Epithelial cell of prostate (primary cell): ENCODE measurements around the gene IRAK3.

Source experiments
- DNase-seq: peaks from one replicate; pipeline ENCODE4 v3.0.0-alpha.2; 2011; ENCODE audit warnings: low read depth, low spot score
- H3K27ac ChIP-seq: fragments of 450-650 bp; 2 replicates; pipeline ENCODE4 v1.5.1; 2017; ENCODE audit warnings: mild to moderate bottlenecking

Gene IRAK3

DNA sequence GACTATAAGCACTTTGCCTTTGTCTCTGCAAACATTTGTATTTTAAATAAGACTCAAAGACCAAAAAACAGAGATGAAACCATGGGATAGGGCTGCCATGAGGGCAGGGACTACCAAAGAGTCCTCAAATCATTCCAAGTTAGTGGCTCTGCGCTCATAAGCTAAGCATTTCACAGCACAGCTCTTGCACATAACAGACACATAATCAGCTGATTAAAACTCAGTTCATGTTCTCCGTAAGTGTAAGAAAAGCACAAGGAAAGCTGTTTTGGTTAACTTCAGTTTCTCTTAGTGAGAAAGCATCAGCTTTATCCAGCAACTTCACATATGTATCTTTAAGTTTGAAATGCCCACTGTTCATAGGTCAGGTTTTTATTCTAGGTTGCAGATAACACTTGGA, 54.9 kb downstream of the IRAK3 start:
- no peak overlapping the region for H3K27ac ChIP-seq
- no peak for DNase-seq

DNA sequence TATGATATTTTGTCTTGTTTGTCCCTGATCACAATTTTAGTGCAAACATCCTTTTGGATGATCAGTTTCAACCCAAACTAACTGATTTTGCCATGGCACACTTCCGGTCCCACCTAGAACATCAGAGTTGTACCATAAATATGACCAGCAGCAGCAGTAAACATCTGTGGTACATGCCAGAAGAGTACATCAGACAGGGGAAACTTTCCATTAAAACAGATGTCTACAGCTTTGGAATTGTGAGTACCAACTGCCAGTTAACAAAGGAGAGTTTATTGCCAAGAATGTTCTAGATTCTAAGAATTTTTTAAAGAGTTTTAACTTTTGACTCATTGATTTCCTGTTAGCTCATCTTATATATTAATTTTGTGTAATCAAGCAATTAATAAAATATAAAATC, 55.4 kb downstream of the IRAK3 start:
- H3K27ac ChIP-seq: no peak overlapping the region
- no peak for DNase-seq

DNA sequence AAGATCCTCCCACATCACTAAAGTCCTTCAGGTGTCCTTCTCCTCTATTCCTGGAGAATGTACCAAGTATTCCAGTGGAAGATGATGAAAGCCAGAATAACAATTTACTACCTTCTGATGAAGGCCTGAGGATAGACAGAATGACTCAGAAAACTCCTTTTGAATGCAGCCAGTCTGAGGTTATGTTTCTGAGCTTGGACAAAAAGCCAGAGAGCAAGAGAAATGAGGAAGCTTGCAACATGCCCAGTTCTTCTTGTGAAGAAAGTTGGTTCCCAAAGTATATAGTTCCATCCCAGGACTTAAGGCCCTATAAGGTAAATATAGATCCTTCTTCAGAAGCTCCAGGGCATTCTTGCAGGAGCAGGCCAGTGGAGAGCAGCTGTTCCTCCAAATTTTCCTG, 58.7 kb downstream of the IRAK3 start:
- DNase-seq: no peak
- no peak overlapping the region for H3K27ac ChIP-seq

DNA sequence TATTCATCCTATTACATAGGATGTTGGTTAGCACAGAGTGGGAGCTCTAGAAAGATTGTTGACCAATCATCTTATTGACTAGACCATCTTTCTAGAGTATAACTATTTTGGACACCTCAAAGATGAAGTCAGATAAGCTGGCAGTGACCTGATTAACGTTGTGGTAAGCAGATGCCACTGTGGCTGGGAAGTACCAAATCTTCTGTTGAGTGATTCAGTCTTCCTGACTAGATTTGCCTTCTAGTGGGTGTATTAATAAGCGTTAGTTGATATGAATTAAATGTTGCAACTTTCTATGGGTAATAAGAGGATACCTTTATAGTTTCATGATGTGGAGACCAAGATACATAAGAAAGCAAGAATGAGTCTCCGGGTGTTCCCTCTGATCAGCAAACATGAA, 62.0 kb downstream of the IRAK3 start:
- no peak overlapping the region for H3K27ac ChIP-seq
- no peak for DNase-seq

DNA sequence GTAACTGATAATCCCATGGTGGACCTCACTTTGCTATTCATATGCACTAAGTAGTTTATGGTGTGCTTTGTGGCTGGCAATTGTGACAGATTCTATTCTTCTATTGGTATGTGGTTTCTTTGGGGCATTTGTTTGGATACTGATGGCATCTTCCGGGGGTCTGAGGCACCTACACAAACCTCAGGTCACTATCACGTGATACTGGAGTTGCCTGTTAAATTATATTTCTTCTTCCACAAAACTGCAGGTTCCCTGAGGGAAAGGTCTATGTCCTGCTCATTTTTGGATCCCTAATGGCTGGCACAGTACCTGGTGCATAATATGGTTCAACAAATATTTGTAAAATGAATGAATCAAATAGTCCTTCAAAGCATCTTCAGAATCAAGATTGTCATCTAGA, 63.8 kb downstream of the IRAK3 start:
- DNase-seq: no peak
- H3K27ac ChIP-seq: no peak overlapping the region

DNA sequence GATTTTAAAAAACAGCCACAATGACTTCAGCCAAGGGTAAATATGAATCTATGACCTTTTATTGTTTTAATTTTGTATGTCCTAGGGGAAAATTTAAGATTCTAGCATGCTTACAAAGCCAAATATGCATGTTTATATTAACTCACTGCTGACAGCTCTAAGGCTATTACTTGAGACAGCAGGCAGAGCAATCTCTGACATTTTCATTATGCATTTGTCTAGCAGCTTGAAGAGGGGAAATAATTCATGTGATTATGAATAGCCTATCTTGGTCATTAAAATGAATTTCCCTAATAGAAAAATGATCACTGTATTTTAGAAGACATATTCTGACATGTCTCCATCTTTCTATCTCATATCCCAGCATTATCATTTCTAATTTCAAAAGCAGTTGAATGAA, 66.7 kb downstream of the IRAK3 start:
- no peak overlapping the region for H3K27ac ChIP-seq
- no peak for DNase-seq

DNA sequence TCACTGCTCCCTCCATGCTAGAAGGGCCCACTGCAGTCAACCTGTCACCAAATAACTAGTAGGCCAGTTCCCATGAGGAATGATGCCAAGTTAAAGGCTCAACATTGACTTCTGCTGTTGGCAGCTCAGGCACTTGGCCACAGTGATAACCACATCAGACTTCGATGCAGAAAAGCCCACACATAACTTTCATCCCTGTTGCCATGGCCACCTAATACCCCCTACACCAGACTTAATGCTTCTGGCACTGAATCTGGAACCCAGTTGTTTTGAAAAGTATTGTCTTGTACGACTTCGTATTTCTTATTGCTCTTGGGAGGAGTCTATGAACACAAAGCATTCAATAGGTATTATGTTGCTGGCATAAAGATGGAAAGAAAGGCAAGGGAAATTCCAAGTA, 69.0 kb downstream of the IRAK3 start:
- no peak overlapping the region for H3K27ac ChIP-seq
- no peak for DNase-seq

DNA sequence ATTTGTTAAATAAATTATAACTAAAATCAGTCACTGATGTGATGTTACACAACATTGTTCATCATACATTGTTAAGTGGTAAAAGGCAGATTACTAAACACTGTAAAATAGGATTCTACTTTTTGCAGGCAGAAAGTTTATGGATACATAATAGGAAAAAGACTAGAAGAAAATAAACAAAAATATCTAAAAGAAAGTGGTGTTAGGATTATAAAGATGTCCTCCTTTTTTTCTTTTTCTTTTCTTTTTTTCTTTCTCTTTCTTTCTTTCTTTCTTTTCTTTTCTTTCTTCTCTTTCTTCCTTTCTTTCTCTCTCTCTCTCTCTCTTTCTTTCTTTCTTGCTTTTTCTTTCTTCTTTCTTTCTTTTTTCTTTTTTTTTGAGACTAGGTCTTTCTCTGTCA, 73.7 kb downstream of the IRAK3 start:
- DNase-seq: no peak
- H3K27ac ChIP-seq: no peak overlapping the region

DNA sequence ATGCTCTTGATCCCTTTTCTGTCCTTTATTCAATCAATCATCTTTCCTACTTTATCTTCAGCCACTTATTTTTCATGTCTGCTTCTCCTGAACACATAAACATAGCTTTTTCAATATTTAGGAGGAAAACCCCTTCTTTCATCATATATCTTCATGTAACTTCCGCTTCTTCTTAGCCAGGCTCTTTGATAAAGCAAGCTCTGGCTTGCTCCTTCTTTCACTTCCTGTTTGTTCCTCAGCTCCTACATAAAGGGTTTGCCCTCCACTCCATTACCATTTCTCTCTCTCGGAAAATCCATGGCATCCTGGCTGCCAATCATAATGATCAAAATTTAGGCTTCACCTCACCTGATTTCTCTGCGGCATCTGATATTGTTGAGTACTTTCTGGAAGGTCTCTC, 79.5 kb downstream of the IRAK3 start:
- DNase-seq: no peak
- no peak overlapping the region for H3K27ac ChIP-seq

DNA sequence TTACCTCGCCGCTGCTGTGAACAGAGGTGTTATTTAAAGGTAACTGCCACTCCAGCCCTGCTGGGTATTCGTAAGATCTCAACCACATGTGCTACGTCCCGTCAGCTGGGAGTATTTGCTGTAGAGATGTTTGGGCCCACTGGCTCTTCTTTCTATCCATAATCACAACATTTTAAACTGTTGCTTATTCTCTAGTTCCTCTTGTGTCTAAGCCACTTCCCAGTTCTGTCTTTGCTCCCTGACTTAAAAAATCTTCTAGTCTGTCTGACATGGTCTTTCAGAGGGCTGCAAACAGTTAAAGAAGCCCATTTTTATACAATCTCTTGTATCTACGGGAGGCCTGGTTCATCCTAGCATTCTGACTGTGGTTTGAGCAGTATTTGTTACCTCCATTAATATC, 80.1 kb downstream of the IRAK3 start:
- DNase-seq: no peak
- H3K27ac ChIP-seq: no peak overlapping the region

DNA sequence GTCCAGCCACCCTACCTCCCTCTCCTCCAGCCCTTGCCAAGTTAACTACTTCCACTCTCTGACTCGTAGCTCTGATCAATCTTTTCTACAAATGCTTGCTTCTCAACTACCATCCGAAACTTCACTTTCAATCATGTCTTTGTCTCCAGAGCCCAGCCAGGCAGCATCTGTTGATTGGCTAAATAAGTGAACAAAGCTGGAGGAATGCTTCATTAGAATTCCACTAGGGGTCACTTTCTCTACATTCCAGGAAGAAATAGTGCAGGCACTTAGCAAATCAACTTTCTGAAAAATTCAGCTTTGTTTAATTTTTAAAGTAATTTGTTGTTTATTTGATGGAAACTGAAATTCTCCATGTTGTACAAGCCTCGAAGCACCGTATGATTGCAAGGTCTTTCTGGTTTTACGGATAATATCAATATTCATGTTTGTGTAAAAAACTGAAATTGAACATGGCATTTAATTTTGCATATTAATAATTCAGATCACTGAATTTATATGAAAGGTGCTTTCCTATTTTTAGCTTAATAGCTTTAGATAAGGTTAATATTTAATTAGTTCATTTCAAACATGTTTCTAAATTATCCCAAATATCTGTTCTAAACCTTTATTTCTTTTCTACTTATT, 80.9 kb downstream of the IRAK3 start:
- DNase-seq: no peak
- H3K27ac ChIP-seq: no peak overlapping the region

DNA sequence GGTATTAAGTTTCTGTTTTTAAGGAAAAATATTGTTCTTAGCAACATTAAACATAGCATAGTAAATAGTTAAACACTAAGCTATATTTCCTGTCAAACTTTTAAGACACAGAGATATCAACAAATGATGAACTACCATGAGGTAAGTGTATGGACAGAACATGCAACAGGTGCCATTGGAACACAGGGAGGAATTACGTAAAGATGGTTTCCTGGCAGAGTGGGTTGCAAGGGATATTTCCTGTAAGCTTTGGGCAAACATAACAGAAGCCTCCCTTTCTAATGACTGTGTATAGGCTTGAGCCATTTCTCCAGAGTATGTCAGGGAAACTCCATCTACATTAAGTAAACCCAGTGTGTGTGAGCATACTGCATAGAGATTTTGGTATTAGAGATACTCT, 81.6 kb downstream of the IRAK3 start:
- no peak for DNase-seq
- H3K27ac ChIP-seq: no peak overlapping the region

DNA sequence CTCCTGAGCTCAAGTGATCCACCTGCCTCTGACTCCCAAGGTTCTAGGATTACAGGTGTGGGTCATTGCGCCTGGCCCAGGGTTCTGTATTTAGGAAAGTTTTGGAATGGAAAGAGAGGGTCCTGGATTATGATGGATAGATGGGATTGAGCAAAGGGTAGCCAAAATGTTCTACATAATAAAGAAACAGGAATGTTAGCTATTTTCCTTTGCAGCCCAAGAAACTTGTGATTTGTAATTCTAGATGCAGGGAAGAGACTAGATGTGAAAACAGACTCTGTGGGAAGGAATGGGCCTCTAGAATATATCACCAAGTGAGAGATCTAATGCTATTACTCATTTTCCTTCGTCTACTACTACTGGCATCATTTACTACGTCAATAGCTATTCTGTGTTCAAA, 83.6 kb downstream of the IRAK3 start:
- no peak for DNase-seq
- H3K27ac ChIP-seq: no peak overlapping the region

DNA sequence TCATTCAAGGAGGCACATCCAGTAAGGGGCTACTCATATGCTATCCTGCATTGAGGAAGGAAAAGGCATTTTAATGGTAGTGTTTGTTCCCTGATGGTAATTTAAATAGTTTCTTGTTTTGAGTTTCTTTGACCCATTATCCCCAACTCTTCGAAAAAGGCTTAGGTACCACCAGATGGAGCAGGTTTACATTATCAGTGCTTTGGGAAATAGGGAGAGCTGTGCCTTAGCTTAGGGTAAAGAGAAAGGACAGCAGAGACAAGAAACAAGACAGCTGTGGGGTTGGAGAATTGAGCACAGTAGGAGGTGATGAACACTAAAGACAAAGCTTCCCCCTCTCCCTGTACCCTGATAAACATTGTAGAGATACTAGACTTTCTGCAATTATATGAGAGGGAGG, 84.1 kb downstream of the IRAK3 start:
- no peak for DNase-seq

DNA sequence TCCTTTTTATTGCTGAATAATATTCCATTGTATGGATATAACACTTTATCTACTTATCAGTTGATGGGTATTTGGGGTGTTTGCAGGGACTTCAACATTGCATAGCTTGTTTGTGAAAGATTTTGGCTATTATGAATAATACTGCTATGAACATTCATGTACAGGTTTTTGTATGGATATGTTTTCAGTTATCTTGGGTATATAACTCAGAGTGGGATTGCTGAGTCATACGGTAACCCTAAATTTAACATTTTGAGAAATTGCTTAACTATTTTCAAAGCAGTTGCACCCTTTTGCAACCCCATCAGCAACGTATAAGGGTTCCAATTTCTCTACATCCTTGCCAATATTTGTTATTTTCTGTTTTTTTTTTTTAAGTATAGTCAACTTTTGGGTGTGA, 86.0 kb downstream of the IRAK3 start:
- DNase-seq: no peak
- H3K27ac ChIP-seq: no peak overlapping the region

More for the DNA sequence above, 84.1 kb downstream of the IRAK3 start:
- H3K27ac ChIP-seq: no peak overlapping the region

DNA sequence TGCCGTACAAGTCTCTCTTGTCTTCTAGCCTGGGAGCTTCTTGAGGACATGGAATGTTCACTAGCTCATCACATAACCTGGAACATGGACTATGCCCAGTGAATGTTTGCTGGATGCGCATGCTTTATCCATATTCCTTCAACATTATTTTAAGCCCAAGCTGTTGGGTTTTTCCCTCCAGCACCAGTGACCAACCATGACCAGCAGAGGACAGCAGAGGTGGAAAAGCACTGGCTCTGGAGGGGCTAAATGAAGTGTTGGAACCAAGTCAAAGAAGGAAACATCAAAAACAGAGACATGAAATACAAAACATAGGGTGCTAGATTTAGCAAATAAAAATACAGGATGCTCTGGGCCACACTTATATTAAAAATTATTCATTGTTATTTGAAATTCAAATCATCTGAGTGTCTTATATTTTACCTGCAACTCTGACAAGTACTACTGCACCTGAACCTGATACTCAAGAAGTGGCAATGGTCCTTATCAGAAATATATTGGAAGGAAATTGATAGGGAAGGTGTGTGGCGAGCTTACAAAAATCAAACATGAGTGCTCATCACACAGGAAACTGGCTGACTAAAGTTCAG, 90.2 kb downstream of the IRAK3 start:
- H3K27ac ChIP-seq: no peak overlapping the region
- no peak for DNase-seq

DNA sequence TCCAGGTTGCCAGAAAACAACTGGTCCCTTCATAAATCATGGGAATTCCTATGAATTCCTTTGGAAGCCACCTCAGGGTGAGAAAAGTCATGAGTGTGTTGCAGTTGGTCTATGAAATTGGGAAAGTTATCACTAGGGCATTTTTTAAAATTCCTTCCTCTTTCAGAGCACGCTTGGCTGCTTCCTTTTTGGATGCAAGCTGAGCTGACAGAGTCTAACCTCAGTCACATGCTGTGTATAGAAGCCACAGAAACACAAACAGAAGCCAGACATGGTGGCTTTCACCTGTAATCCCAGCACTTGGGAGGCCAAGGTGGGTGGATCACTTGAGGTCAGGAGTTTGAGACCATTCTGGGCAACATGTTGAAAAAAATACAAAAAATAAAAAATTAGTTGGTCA, 91.5 kb downstream of the IRAK3 start:
- no peak overlapping the region for H3K27ac ChIP-seq
- DNase-seq: no peak

DNA sequence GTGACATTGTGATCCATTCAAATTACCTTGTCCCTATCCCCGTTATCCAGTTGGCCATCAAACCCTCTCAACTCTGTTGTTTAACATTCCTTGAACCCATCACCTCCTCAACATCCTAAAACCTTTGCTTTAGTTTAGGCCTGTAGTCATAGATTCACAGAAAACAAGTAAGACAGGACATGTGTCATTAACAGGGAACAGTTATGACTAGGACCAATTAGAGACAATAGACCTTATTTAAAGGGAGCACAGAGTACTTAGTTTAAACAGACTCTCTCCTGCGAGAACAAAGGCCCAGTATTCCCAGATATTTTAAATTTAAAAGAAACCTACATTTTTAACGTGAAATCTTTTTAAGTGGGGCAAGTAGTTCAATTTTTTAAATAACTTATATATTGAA, 93.2 kb downstream of the IRAK3 start:
- DNase-seq: no peak

DNA sequence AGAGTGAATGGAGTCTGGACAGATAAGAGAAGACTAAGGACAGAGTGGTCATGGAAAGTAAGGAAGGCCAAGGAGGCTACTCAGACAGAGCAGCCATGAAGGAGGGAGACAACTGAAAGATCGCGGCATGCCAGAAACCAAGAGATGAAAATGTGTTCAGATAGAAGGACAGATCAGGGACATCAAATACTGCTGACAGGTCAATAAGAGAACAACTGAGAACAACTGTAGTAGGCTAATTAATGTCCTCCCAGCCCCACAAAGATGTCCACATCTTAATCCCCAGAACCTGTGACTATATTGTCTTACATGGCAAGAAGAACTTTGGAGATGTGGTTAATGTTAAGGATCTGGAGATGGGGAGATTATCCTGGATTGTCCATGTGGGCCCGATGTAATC, 98.3 kb downstream of the IRAK3 start:
- no peak for DNase-seq
- H3K27ac ChIP-seq: no peak overlapping the region

More for the DNA sequence above, 93.2 kb downstream of the IRAK3 start:
- H3K27ac ChIP-seq: no peak overlapping the region

DNA sequence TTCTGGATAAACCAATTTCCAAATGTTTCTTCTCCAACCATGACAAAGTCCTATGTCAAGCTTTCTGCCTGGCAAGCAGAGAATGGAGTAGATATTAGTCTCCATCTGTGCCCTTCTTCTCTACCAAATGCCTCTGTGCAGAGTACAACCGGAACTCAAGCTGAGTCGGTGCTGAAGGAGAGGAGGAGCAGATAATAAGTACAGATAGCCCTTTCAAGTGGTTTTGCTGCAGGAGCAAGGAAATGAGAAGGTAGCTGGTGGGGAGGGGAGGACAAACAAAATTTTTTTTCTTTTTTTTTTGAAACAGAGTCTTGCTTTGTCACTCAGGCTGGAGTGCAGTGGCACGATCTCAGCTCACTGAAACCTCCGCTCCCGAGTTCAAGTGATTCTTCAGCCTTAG, 99.1 kb downstream of the IRAK3 start:
- no peak overlapping the region for H3K27ac ChIP-seq
- DNase-seq: no peak

DNA sequence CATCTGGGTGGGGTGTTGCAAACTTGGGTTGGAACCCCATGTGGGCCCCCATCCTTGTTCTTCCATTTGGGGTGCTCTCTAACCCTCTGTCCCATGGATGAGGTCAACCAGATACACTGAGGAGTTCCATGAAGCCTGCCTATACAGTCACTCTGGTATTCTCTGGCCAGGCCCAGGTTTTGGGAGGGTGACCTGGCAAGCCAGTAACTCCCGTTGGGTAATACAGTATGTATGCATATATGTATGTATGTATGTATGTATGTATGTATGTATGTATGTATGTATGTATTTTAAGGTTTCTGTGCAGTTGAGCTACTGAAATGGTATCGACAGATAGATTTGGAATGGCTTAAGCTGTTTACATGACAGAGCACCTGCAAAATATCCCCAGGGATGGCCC, 100.5 kb downstream of the IRAK3 start:
- H3K27ac ChIP-seq: no peak overlapping the region
- DNase-seq: no peak

DNA sequence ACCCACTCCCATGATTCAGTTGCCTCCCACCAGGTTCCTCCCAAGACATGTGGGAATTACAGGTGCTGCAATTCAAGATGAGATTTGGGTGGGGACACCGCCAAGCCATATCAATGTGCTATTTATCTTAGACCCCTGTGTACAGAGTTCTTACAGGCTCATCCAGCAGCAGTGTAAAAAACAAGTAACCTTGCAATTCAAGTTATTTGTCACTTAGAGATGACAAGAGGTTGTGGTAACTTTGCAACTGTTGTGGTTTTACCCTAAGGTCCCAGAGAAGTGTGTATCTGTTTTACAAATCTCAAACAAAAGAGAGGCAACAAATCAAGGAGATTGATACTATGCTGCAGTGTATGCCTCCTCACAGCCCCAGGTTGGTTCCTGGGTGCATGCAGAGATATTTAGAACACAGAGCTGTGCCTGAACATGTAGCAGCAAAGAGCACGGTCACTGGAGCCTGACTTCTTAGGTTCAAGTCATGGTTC, 101.7 kb downstream of the IRAK3 start:
- no peak overlapping the region for H3K27ac ChIP-seq
- no peak for DNase-seq
